GM21367 (cell line): Measurements from ENCODE around the gene PTS.

Experiments used
- ATAC-seq: cut with Tn5 transposase; IDR thresholded peaks from one replicate; pipeline ENCODE4 v1.9.1; 2021; ENCODE audit not compliant: unreplicated experiment

The PTS gene

GRCh38 chr11:112260490-112260889 is 34.3 kb downstream of the PTS start, which contains the start of gene PLET1:
PLET1 (minus strand) TSS chr11:112260860; CDS start chr11:112260589, 271 bp downstream.
- no peak for ATAC-seq

GRCh38 chr11:112265659-112266409 is 39.6 kb downstream of the PTS start:
- no peak for ATAC-seq

- ATAC-seq = no peak
These were observed 40.2 kb downstream of the PTS start for GRCh38 chr11:112266410-112266778.

GRCh38 chr11:112267188-112267591 is 41.0 kb downstream of the PTS start:
- ATAC-seq = no peak

DNA sequence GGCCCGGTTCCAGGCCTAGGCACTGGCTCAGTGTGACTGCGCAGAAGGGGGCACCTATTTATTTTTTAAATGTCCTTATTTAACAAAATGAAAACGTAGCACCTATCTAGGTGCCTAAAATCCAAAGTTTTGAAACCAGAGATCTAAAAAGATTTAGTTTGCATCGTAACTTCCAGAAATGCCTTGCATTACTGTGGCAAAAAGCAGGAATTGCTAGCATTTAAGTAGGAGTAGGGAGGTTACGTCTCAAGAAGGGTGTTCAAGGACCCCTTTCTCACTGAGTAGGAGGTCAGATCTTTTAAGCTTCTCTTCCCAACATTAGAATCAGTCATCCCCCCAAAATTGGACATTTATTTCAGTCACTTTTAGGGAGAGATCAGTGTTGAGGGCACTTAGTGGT is 42.2 kb downstream of the PTS start:
- ATAC-seq = no peak

- ATAC-seq = no peak
These were observed 42.9 kb downstream of the PTS start for GRCh38 chr11:112269139-112269538.

GRCh38 chr11:112270551-112271180 is 44.4 kb downstream of the PTS start:
- no peak for ATAC-seq

DNA sequence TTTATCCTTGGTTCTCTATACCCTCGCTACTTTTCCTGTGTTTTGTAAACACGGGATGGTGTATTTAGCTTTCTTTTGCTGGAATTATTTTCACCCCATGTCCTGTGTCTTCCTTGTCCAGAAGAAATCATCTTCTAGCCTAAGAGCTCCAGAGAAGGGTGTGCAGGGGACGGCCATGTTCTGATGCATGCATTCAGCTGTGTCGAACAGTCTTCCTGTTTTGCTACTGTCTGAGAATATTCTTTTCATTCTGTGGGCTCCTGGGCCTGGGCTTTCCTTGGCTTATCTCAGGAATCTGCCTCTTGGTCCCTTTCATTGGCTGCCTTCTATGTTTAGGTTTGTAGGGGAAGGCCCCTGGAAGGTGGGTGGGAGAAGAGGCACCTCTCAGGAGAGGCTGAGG is 45.0 kb downstream of the PTS start:
- no peak for ATAC-seq

DNA sequence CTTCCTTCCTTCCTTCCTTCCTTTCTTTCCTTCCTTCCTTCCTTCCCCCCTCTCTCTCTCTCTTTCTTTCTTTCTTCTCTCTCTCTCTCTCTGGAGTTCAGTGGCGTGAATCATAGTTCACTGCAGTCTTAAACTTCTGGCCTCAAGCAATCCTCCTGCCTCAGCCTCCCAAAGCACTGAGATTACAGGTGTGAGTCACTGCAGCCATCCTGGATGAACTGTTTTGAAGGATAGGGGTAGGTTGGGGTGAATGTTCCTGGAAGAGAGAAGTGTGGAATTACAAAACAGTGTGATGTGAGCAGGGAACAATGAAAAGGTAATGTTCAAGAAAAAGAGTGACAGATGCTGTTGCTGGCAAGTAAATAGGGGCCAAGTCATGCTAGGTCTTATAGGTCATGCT is 46.8 kb downstream of the PTS start:
- no peak for ATAC-seq

- no peak for ATAC-seq
These were observed 48.0 kb downstream of the PTS start for GRCh38 chr11:112274007-112274783.

DNA sequence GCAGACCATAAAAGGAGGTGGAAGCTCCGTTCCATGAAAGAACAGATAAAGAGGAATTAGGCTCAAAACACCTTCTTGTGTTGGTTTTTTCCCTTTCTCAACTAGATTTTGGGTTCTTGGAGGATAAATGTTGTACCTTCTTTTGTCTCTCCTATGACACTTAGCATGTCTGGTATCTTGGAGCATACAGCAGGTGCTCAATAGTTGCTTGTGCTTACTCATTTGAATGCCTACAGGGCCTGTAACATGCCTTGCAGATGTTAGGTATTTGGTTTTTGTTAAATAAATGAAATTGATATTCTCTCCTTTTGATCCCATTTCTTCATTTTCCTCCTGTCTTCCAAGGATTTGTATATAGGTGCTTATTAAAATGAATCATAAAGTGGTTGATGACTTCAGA is 50.8 kb downstream of the PTS start:
- no peak for ATAC-seq

GRCh38 chr11:112277941-112278340 is 51.7 kb downstream of the PTS start:
- no peak for ATAC-seq

- ATAC-seq = no peak
These were observed 52.6 kb downstream of the PTS start for GRCh38 chr11:112278803-112279202.

DNA sequence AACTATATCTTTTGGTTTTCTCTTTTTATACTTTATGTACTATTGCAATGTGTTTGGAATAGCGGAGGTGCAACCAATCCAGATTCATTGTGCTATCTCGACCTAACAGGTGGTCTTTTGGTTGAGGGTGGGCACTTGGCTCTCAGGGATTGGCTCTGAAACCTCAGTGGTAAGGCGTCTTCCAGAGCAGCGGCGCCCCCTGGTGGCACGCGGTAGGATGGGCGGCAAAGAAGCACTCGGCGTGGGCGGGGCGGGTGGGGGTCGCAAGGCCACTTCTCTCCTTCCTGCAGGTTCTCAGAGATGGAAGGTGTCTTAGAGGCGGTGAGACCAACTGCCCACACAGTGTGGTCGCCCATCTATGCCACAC is 53.7 kb downstream of the PTS start:
- ATAC-seq = peak; percentile 41

DNA sequence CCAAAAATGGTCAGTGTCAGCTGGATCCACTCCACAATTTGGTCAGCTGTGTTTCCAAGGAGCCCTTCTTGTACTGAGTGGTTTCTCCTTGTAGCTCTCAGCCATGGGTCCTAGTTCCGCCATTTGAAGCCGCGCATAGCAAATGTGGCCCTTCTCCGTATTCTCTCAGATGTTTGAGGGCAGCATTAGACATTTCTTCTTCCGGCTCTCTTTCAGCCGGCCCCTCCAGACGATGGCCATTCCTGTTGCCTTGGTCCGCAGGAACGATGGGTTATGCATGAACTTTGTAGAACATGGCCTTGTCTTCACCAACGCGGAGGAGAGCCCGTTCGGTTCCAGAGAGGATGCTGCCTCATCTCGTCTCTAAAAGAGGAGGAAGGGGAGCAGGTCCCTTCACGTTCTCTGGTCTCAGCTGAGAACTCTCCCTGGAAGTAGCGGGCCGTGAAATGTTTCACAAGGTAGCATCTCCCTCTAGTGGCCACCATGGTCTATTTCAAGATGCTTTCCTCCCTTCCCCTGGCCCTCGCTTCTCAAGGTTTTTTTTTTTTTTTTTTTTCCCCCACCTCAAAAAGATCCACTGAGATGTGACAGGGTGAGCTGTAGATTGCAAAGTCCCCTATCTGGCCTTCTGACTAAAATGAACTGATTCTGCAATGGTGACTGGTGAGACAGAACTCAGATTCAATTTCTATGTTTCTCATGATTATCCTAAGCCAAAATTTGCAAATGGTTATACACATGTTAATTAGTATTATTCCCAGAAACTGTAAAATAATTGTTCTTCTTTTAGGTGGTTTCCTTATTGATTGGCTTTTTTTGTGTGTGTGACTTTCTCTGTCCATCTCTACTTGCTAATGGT is 54.3 kb downstream of the PTS start:
- ATAC-seq = peak; percentile 77

DNA sequence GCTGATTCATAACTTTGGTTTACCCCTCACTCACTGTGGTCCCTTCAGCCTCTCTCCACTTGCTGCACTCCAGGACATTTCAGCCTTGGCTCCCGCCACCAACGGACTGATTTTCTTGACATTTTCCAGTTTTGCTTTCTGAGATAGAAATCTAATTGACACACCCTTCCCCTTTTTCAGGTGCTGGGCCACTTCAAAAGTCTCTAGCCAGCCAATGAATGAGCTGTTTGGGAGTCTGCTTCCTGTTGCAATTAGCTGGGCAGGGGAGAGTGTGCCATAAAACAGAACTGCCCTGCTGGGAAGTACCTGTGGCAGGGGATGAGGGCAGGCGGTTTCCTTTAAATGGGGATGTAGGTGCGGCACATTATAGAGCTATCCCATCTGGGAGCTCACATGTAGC is 55.5 kb downstream of the PTS start:
- no peak for ATAC-seq
